ENCODE results near the gene CAMK2N1.
"Not testable (repeated sequence)": the region's sequence is repeated elsewhere in the genome, so short reads cannot be mapped to it uniquely, and the experiment has no call there.

The CAMK2N1 gene

GRCh38 chr1:20485527-20486456 lies at the start of gene CAMK2N1:
CAMK2N1 (minus strand) TSS chr1:20486210; CDS start chr1:20485379, 831 bp downstream.
- peak in 1 of 3 donors; percentile 43 for DNase-seq (ENCODE audit: low read depth in 3 of 3)

- DNase-seq (ENCODE audit: low read depth in 3 of 3) = no peak
These were observed 48.8 kb upstream of the CAMK2N1 start for GRCh38 chr1:20534659-20535417.

- no peak for DNase-seq (ENCODE audit: low read depth in 3 of 3)
These were observed 47.6 kb upstream of the CAMK2N1 start for GRCh38 chr1:20533635-20534034.

GRCh38 chr1:20530901-20531300 lies 44.9 kb upstream of the CAMK2N1 start:
- DNase-seq (ENCODE audit: low read depth in 3 of 3) = no peak

- no peak for DNase-seq (ENCODE audit: low read depth in 3 of 3)
These were observed 44.3 kb upstream of the CAMK2N1 start for GRCh38 chr1:20530306-20530705.

GRCh38 chr1:20528221-20528620 lies 42.2 kb upstream of the CAMK2N1 start:
- DNase-seq (ENCODE audit: low read depth in 3 of 3) = no peak

GRCh38 chr1:20526267-20526666 lies 40.3 kb upstream of the CAMK2N1 start:
- no peak for DNase-seq (ENCODE audit: low read depth in 3 of 3)

GRCh38 chr1:20521960-20522861 lies 36.2 kb upstream of the CAMK2N1 start:
- peak; percentile 30 to 56 (median 50) for DNase-seq (ENCODE audit: low read depth in 3 of 3)

- not testable (repeated sequence) for DNase-seq (ENCODE audit: low read depth in 3 of 3)
These were observed 33.7 kb upstream of the CAMK2N1 start for GRCh38 chr1:20519609-20520262.

GRCh38 chr1:20511518-20512428 lies 25.8 kb upstream of the CAMK2N1 start:
- no peak for DNase-seq (ENCODE audit: low read depth in 3 of 3)

- no peak for DNase-seq (ENCODE audit: low read depth in 3 of 3)
These were observed 22.4 kb upstream of the CAMK2N1 start for GRCh38 chr1:20508411-20508771.

- DNase-seq (ENCODE audit: low read depth in 3 of 3) = peak; percentile 86 to 95 (median 92)
These were observed 21.8 kb upstream of the CAMK2N1 start, which contains the start of gene MUL1 for GRCh38 chr1:20507564-20508410. MUL1 (minus strand) TSS chr1:20508151; CDS start chr1:20508024, 127 bp downstream.

- DNase-seq (ENCODE audit: low read depth in 3 of 3) = no peak
These were observed 21.2 kb upstream of the CAMK2N1 start for GRCh38 chr1:20507248-20507563.

- DNase-seq (ENCODE audit: low read depth in 3 of 3) = no peak
These were observed 19.5 kb upstream of the CAMK2N1 start for GRCh38 chr1:20505488-20505887.

GRCh38 chr1:20500716-20501115 lies 14.7 kb upstream of the CAMK2N1 start:
- DNase-seq (ENCODE audit: low read depth in 3 of 3) = no peak

- DNase-seq (ENCODE audit: low read depth in 3 of 3) = no peak
These were observed 13.7 kb upstream of the CAMK2N1 start for GRCh38 chr1:20499718-20500117.

- no peak for DNase-seq (ENCODE audit: low read depth in 3 of 3)
These were observed 13.1 kb upstream of the CAMK2N1 start for GRCh38 chr1:20499105-20499504.

GRCh38 chr1:20498116-20498515 lies 12.1 kb upstream of the CAMK2N1 start:
- DNase-seq (ENCODE audit: low read depth in 3 of 3) = no peak

GRCh38 chr1:20497506-20497905 lies 11.5 kb upstream of the CAMK2N1 start:
- DNase-seq (ENCODE audit: low read depth in 3 of 3) = no peak

Measured in stimulated activated CD4-positive, alpha-beta T cell treated with anti-CD3 and anti-CD28 coated beads, TNF-alpha, amount 100 ng/mL, for 48 hours (primary cell).